Anterior cingulate cortex (tissue), 58 donors: ENCODE results near the gene CRNN.

Experiments used
- DNase-seq, 58 donors: peaks; one replicate each; lab custom pipeline; 2025; lab: John Stamatoyannopoulos, UW

Gene CRNN

GRCh38 chr1:152427458-152427857 lies 13.4 kb upstream of the CRNN start:
- no peak for DNase-seq

GRCh38 chr1:152426731-152427130 lies 12.7 kb upstream of the CRNN start:
- no peak for DNase-seq

GRCh38 chr1:152419917-152420316 lies 5.9 kb upstream of the CRNN start:
- DNase-seq: no peak

GRCh38 chr1:152415454-152416227 lies 1.6 kb upstream of the CRNN start:
- DNase-seq: no peak

GRCh38 chr1:152412756-152413155 lies 1.3 kb downstream of the CRNN start:
- no peak for DNase-seq

- no peak for DNase-seq
Measured at GRCh38 chr1:152411134-152411533, 2.9 kb downstream of the CRNN start.

GRCh38 chr1:152410599-152410998 lies 3.5 kb downstream of the CRNN start:
- no peak for DNase-seq

- DNase-seq: no peak
Measured at GRCh38 chr1:152410028-152410427, 4.0 kb downstream of the CRNN start.

GRCh38 chr1:152408664-152409063 lies 5.4 kb downstream of the CRNN start:
- DNase-seq: no peak

GRCh38 chr1:152398812-152399698 lies 15.0 kb downstream of the CRNN start:
- DNase-seq: no peak

GRCh38 chr1:152397474-152397873 lies 16.6 kb downstream of the CRNN start:
- no peak for DNase-seq

- no peak for DNase-seq
Measured at GRCh38 chr1:152394151-152394550, 19.9 kb downstream of the CRNN start.

GRCh38 chr1:152392909-152393308 lies 21.2 kb downstream of the CRNN start:
- DNase-seq: no peak

- no peak for DNase-seq
Measured at GRCh38 chr1:152388889-152389288, 25.2 kb downstream of the CRNN start.

- no peak for DNase-seq
Measured at GRCh38 chr1:152386940-152387339, 27.1 kb downstream of the CRNN start.

GRCh38 chr1:152380932-152381331 lies 33.1 kb downstream of the CRNN start:
- no peak for DNase-seq

- no peak for DNase-seq
Measured at GRCh38 chr1:152374451-152374850, 39.6 kb downstream of the CRNN start.

GRCh38 chr1:152372672-152373071 lies 41.4 kb downstream of the CRNN start:
- DNase-seq: no peak

- DNase-seq: no peak
Measured at GRCh38 chr1:152367436-152367835, 46.6 kb downstream of the CRNN start.

- DNase-seq: no peak
Measured at GRCh38 chr1:152359906-152360305, 54.2 kb downstream of the CRNN start, which contains the start of gene FLG2. FLG2 (minus strand) TSS chr1:152360006; CDS start chr1:152358884, 1,122 bp downstream.
